Transverse colon (tissue), 4 donors: ENCODE data around the gene SFRP5.

Experiments used
- CTCF ChIP-seq, 5 experiments: fragments of 200-600 bp in 3 of 5; fragments of 450-650 bp in 2 of 5; sonication (generic) in 3 of 5; IDR thresholded peaks; 1 replicate in 2 of 5; 2 replicates in 3 of 5; pipeline ENCODE4 v1.5.1; 2016 to 2017; ENCODE audit warnings: antibody characterized with exemption in 5 of 5, inconsistent platforms in 3 of 5, mild to moderate bottlenecking in 2 of 5, moderate library complexity in 1 of 5
- POLR2AphosphoS5 ChIP-seq, 3 donors: sonication (generic); formaldehyde crosslinking; IDR thresholded peaks; one replicate each; pipeline ENCODE4 v1.6.1; 2016; ENCODE audit warnings: antibody characterized with exemption in 3 of 3

DNA sequence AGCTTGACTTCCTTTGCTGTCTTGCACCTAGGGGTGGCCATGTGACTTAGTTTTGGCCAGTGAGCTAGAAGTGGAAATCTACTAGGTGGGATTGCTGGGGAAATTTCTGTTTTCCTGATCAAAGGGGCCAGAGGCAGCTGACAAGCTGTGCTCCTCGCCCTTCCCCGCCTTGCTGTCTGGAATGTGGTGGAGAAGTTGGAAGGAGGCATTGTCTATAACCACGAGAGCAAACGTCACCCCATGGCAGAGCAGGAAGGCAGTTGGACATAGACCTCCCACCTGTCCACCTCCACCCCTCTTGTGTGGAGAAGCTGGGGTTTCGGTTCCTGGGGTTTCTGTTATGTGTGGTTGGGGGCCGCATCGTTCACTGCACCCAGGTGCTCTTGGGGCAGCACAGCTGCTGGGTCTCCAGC, 7.3 kb downstream of the SFRP5 start:
- no peak for TF ChIP-seq CTCF (IDR thresholded peaks at IDR 0.05)
- no peak for TF ChIP-seq POLR2AphosphoS5 (IDR thresholded peaks at IDR 0.05)
